ENCODE measurements around the gene SEC16B. TPM values are rescaled to one million over a fixed set of nuclear protein-coding genes. Genes with fewer than 3 reads are reported as not detected.

Gene SEC16B
- total RNA-seq, 4 donors from 2014 or later = 0.47 to 2.3 (median 1.3) TPM

DNA sequence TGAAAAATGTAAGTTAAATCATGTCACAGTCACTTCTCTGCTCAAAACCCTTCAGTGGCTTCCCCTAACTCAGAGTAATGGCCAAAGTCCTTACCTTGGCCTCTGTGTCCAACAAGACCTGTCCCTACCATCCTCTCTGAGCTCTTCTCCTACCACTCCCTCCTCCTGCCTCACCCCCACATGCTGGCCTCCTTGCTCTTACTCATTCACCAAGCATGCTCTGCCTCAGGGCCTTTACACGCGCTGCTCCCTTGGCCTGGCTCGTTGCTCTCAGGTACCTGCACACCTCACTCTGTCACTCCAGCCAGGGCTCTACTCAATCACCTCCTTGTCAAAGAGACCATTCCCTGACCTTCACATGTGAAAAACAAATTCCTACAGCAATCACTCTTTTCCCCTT, 54.2 kb downstream of the SEC16B start:
- intact Hi-C loops (cut with DNase I; ENCODE audit: low total_unique reads) = no loop called here
- in situ Hi-C loops (cut with MboI; ENCODE audit: low sequenced_read_pairs in 4 of 4) = no loop called here
- H3K27ac ChIP-seq = no peak overlapping the region
- DNase-seq = no peak
- no peaks in the 10 kb centered on the region for H3K27me3 ChIP-seq
- TF ChIP-seq, protein P1, sequence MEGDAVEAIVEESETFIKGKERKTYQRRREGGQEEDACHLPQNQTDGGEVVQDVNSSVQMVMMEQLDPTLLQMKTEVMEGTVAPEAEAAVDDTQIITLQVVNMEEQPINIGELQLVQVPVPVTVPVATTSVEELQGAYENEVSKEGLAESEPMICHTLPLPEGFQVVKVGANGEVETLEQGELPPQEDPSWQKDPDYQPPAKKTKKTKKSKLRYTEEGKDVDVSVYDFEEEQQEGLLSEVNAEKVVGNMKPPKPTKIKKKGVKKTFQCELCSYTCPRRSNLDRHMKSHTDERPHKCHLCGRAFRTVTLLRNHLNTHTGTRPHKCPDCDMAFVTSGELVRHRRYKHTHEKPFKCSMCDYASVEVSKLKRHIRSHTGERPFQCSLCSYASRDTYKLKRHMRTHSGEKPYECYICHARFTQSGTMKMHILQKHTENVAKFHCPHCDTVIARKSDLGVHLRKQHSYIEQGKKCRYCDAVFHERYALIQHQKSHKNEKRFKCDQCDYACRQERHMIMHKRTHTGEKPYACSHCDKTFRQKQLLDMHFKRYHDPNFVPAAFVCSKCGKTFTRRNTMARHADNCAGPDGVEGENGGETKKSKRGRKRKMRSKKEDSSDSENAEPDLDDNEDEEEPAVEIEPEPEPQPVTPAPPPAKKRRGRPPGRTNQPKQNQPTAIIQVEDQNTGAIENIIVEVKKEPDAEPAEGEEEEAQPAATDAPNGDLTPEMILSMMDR (IDR thresholded peaks at IDR 0.05 in 4 of 5, conservative IDR thresholded peaks at IDR 0.05 in 1 of 5) = no peak
- no peak for TF ChIP-seq POLR2A (IDR thresholded peaks at IDR 0.05)
- no peaks in the 10 kb centered on the region for H3K9me3 ChIP-seq
- no peak overlapping the region for H3K4me3 ChIP-seq
- ATAC-seq = no peak
- H3K4me1 ChIP-seq = no peaks in the 10 kb centered on the region
- no peaks in the 10 kb centered on the region for H3K36me3 ChIP-seq

GRCh38 chr1:177914603-177915002, 55.3 kb downstream of the SEC16B start:
- H3K27ac ChIP-seq = no peak overlapping the region
- H3K4me3 ChIP-seq = no peak overlapping the region
- intact Hi-C loops (cut with DNase I; ENCODE audit: low total_unique reads) = no loop called here
- H3K4me1 ChIP-seq = no peaks in the 10 kb centered on the region
- DNase-seq = no peak
- H3K9me3 ChIP-seq = no peaks in the 10 kb centered on the region
- no peaks in the 10 kb centered on the region for H3K36me3 ChIP-seq
- no peaks in the 10 kb centered on the region for H3K27me3 ChIP-seq
- ATAC-seq = no peak
- TF ChIP-seq POLR2A (IDR thresholded peaks at IDR 0.05) = no peak
- TF ChIP-seq, protein P1 (IDR thresholded peaks at IDR 0.05 in 4 of 5, conservative IDR thresholded peaks at IDR 0.05 in 1 of 5) = no peak
- in situ Hi-C loops (cut with MboI; ENCODE audit: low sequenced_read_pairs in 4 of 4) = no loop called here

- ATAC-seq (no peak), DNase-seq (no peak)
- H3K36me3 ChIP-seq = no peaks in the 10 kb centered on the region
- no peaks in the 10 kb centered on the region for H3K27me3 ChIP-seq
- no peaks in the 10 kb centered on the region for H3K9me3 ChIP-seq
- no peaks in the 10 kb centered on the region for H3K4me1 ChIP-seq
- no peak overlapping the region for H3K4me3 ChIP-seq
- intact Hi-C loops (cut with DNase I; ENCODE audit: low total_unique reads) = no loop called here
- TF ChIP-seq, protein P1 (IDR thresholded peaks at IDR 0.05 in 4 of 5, conservative IDR thresholded peaks at IDR 0.05 in 1 of 5) = peak in 2 of 5 experiments; percentile 26 to 34
- no peak for TF ChIP-seq POLR2A (IDR thresholded peaks at IDR 0.05)
- in situ Hi-C loops (cut with MboI; ENCODE audit: low sequenced_read_pairs in 4 of 4) = no loop called here
- H3K27ac ChIP-seq = no peak overlapping the region
Measured at GRCh38 chr1:177913762-177914540, 55.9 kb downstream of the SEC16B start.

DNA sequence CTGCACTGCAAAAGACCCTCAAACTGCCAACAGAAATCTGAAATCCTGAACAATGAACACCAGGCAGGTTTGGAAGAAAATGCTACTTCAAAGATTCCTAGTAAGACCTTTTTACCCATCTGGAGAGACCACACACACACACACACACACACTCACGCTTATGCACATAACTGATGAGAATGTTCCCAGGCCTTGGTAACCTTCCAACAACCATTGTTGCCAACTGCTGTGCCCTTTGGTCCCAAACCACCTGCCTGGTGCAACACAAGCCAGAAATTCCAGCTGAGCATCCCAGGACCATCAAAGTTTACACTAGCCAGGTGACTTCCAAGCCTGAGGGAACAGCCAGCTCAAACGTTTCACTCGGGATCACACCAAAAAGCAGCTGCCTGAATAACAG, 56.9 kb downstream of the SEC16B start:
- TF ChIP-seq, protein P1 (IDR thresholded peaks at IDR 0.05 in 4 of 5, conservative IDR thresholded peaks at IDR 0.05 in 1 of 5) = no peak
- TF ChIP-seq POLR2A (IDR thresholded peaks at IDR 0.05) = no peak
- DNase-seq (no peak), ATAC-seq (no peak)
- in situ Hi-C loops (cut with MboI; ENCODE audit: low sequenced_read_pairs in 4 of 4) = no loop called here
- Histone ChIP-seq H3K4me1 (no peaks in the 10 kb centered on the region), H3K9me3 (no peaks in the 10 kb centered on the region), H3K27ac (no peak overlapping the region), H3K36me3 (no peaks in the 10 kb centered on the region), H3K4me3 (no peak overlapping the region), H3K27me3 (no peaks in the 10 kb centered on the region)
- intact Hi-C loops (cut with DNase I; ENCODE audit: low total_unique reads) = no loop called here

Data from gastrocnemius medialis (tissue), 4 donors.